ENCODE results near the gene ULBP1.
"Not testable (repeated sequence)": the region's sequence is repeated elsewhere in the genome, so short reads cannot be mapped to it uniquely, and the experiment has no call there.

The ULBP1 gene

DNA sequence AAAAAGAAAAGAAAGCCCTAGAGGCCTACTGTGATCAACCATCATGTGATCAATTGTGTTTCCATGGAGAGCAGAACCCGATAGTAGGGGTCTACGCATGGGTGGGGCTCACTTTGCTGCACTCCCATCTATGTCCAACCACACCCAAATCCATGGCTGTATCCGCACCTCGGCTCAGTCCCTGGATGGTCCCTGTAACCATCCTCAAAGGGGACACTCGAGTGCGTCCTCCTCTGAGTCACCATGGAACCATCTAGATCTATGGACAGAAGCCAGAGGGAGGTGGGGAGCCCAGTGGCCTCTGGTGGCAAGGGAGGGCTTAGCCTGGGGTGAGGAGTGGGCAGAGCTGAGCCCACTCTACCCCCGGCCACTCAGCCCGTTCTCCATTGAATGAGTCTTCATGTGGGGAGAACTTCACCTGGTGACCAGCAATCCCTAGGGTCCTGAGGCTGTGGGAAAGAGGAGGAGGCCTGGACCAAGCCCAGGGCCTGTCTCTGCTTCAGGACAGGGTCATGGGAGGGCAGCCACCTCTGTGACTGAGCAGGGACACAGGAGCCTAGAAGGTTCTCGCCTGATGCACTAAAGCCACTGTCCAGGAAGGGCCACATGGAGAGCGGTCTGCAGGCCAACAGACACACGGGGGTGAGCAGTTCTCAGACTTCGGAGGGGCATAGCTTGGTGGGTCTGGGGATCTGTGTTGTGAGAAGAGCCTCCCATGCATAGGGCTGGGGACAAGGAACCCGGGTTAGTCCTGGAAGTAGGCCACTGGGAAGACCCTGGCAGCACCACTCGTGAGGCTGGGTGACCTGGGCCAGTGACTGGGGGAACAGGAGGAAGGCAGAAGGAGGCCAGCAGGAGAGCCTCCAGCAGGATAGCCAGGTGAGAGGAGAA is 42.3 kb downstream of the ULBP1 start:
- no peak for DNase-seq (ENCODE audit: low spot score)

DNA sequence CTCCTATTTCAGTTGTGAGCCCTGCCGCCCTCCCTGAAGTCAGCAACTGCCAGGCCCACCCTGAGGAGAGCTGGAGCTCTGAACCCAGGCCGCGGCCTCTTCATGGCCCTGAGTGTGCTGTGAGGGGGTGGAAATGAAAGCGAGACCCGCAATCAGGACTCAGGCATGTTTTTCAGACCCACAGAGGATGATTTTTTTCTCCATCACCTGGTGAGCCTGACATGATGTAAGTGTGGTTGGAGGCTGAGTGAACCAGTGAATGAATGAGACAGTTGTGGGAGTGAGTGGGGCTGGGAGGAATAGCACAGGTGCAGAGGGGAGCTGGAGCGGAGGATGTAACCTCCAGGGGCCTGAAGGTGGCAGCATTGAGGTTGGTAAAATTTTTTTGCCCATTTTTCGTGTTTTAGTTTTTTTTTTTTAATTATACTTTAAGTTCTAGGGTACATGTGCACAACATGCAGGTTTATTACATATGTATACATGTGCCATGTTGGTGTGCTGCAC is 43.3 kb downstream of the ULBP1 start:
- peak; percentile 30 for DNase-seq (ENCODE audit: low spot score)

DNA sequence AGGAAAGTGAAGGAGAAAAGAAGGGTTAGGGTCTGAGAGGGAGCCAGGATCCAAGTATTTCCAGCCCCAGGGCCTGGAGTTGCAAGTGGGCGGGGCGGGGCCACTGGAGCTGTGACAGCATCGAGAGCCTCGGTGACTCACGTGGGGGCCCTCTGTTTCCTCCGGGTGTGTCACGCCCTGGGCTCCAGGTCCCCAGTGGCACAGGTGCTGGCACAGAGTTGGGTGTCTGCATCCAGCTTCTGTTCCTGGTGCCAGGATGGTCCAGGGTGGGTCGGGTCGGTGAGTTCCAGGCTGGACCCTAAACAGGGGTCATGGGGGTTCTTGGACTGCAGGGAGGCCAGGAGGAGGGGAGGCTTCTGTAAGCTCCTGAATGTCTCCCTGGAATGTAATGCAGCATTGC is 44.8 kb downstream of the ULBP1 start:
- DNase-seq (ENCODE audit: low spot score) = no peak

DNA sequence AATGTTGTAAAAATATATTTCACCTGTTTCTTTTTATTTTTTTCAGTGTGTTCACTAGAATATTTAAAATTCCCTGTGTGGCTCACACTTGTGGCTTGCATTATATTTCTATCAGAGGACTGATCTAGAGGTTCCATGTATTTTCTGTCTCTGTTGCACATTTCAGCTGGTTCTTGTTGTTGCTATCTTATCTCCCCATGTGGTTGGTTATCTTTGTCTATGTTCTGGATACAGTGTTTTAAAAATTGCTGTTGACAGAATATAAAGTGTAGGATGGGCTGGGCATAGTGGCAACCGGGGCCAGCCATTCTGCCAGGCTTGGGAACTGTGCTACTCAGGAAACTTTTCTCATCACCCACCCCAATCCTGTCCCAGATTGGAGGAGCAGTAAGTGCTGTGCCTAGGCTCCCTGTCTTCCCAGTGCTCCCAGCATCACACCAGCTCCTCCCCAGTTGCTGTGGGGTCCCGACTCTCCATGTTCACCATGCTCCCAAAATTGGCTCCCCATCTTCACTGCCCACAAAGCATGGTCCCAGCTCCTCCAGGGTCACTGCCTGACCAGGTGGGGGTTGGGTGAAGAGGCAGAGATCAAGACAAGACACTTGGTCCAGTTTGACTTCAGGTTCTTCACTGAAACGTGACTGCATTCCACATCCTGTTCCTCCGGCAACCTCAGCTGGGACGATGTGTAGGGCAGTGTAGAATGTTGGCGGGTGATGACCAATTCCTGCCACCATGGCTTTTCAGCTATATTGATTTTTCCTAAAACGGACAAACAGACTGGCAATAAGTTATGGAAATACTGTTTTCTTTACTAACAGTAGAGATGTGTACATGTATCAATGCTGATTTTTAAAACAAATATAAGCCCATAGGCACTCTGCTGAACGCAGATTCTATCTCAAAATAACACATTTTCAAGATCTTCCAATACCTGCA is 49.4 kb downstream of the ULBP1 start:
- DNase-seq (ENCODE audit: low spot score) = not testable (repeated sequence)

DNA sequence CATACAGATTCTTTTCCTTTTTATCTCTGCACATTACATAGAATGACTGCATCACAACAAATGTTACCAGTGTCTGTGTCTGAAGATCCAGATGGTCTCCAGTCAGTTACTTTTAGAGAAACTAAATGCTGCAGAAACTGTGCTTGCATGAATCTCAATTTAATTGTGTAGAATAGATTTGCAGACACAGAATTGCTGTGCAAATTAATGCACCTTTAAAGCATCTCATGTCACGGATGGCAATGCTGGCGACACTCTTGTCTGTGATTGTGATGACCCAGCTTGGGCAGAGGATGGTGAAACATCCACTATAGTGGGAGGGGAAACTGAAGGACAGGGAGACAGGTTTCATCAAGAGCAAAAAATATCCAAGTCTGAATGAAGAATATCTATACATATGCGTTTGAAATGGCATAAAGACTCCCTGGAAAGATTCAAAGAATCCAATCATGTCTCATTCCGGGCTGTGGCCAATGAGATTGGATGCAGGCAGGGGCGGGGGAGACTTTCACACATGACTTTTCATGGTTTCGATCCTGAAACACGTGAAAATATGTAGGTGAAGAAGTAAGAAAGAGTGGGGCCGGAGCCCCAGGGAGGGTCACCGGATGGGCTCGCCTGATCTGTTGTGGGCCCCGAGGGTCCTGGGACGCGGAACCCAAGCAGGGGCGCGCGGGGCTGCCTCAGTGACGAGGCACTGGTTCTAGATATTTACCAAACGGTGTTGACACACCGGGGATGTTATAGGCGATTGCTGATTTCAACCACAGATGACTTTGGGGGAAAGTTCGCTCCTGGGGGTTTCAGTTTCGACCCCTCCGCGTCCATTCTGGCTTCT is 50.3 kb downstream of the ULBP1 start:
- not testable (repeated sequence) for DNase-seq (ENCODE audit: low spot score)

DNA sequence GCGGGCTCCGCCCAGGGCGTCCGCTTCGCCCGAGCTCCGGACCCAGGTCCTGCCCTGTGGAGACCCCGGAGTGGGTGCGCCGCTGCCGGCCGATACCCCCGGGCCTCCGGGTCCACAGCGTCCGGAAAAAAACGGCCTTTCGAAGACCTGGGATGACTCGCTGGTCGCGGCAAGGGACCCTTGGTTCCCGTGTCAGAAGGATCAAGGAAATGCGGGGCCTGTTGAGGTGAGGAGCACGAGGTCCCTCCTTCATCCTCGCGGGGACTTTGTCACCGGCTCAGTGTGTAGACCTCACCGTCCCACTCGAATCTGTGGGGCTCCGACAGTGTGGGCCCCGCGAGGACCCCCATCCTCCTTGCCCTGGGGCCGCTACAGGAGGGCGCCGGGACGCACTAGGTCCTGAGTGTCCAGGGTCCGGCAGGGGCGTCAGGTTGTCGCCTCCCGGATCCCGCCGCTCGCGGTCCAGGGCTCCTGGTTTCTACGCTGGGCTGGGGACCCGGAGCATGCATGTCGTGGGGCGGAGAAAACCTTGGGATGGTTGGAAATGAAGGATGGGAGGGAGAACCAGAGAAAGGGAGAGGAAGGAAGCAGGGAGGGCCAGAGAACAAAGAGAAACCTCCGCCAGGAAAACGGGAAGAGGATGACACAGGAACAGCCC is 51.0 kb downstream of the ULBP1 start:
- not testable (repeated sequence) for DNase-seq (ENCODE audit: low spot score)

DNA sequence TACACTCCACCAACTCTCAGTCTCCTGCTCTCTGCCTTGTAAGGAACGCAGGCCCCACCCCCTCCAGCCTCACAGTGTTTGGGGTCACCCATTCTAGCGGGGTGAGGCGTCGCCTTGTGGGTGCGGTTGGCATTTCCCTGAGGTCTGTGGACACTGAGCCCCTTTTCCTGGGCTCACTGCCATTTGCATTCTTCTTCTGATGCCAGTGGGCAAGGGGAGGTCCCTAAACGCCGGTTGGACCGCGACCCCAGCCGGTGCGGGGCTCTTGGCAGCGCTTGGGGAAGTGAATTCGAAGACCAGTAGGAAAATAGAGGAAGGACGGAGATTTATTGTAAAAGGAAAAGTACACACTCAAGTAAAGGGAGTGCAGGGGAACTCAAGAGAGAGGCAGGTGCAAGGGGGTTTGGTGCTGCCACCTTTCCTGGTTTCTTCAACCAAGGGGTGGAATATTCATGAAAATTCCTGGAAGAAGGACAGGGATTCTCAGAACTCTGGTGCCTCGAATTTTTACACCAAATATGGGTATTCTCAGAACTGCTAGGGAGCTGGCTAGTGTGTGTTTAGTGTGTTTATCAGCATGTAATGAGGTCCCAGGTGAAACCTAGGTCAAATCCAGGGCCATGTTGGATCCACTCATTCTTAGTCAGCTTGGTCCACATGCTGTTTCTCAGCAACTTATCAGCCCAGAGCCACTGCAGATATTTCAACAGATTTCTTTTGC is 51.7 kb downstream of the ULBP1 start:
- DNase-seq (ENCODE audit: low spot score) = not testable (repeated sequence)

DNA sequence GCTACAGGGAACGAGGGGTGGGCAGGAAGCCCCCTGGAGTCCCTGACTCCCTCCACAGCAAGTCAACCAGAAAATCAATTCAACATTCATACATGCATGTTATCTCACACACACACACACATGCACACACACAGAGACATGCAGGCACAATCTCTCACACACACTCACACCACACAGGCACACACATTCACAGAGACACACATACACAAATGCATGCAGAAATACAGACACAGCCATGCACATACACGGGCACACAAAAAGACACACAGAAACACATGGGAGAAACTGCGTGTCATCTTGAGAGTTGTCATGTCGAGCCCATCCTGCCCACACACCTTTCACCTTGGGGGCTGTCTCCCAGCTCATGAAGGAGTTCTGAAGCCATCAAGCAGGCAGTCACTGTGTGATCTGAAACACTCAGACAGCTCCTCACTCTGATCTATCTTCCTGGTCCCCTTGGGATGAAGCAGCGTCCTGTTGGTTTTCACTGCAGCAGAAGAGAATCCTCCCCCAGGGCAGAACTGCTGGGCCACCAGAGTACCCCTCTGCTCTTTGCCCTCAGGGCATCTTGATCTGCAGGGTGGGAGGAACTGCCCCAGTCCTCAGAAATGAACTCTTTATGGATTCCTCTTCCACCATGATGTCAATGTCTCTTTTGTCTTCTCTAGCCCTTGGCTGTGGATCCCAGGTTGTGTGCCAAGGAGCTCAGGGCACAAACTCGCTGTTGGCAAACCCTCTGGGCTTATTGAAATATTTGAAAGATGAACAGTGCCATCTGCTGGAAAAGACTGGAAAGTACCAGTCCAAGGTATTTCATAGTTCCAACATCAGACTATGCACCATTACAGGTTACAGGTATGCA is 52.8 kb downstream of the ULBP1 start:
- peak; percentile 78 for DNase-seq (ENCODE audit: low spot score)

DNA sequence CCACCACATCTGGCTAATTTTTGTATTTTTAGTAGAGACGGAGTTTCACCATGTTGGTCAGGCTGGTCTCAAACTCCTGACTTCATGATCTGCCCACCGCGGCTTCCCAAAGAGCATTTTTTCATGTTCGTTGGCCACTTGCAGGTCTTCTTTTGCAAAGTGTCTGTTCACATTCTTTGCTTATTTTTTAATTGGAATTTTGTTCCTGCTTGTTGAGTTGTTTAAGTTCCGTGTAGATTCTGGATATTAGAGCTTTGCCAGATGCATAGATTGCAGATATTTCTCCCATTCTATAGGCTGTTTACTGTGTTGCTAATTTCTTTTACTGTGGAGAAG is 53.4 kb downstream of the ULBP1 start:
- not testable (repeated sequence) for DNase-seq (ENCODE audit: low spot score)

DNA sequence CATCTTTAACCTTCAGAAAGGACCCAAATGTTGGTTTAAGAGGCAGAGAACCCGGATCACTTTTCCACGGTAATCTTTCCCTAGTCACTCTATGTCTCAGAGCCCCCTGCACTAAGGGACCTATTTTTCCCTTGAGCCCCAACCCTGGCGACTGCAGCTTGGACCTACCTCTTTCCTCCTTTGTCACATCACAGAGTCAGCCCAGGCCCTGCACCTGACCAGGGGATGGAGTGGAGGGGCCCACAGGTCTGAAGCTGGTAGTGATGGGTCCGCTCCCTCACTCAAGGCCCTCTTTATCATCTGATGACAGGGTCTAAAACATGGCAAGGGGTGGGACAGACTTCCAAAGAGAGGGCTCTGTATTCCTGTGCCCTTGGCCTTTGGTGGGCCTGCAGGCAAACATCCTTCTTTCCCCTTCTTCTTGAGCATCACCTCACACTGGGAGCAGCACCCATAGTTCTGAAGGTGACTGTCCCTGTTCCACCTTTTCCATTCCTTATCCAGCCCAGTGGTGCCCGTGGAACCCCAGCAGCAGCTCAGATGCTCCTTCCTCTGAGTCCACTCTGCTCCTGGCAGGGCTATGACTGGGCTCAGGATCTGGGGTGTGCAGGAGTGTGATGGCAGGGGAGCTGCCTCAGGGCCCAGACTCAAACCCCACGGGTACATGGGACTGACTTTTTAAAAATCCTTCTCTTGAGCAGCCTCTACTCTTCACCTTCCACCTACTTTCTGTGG is 55.3 kb downstream of the ULBP1 start:
- DNase-seq (ENCODE audit: low spot score) = no peak

DNA sequence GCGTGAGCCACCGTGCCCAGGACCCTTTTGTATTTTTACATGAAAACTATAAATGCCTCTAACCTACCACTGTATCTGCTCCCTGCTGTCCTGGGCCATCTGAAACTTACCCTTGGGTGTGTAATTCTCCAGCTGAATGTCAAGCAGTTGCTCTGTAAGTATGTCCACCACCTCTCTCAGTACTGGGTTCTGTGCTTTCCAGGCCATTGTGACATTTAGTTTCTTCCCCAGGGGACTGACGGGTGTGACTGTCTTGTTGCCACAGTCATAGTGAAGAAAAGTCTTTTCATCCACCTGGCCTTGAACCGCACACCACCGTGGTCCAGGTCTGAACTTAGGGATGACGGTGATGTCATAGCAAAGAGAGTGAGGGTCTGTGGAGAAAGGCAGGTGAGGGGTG is 58.1 kb downstream of the ULBP1 start:
- not testable (repeated sequence) for DNase-seq (ENCODE audit: low spot score)
